ENCODE measurements around the gene CCDC195.

CCDC195 gene

DNA sequence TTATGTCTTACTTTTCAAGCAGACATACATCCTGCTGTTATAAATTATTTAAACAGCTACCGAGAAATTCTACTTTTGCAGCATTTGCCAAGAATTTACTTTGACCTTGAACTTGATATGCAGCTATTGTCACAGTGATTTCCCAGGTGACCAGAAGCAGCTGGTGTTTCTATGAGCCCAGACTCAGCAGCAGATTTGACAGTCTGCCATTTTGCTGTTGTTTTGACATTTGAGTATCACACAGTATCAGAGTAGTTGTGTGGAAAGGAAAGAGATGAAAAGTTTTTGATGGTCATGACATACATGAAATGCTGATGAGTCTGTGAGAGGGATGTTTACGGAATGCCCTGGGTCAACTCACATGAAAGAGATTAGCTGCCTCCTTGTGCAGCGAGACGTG lies 6.6 kb upstream of the CCDC195 start:
- H3K4me3 Mint-ChIP-seq: no peak overlapping the region
- no peaks in the 10 kb centered on the region for H3K36me3 Mint-ChIP-seq (ENCODE audit: low read depth)
- no peak overlapping the region for H3K27ac Mint-ChIP-seq
- peaks cover 14% of the 10 kb centered on the region for H3K9me3 Mint-ChIP-seq
- no peaks in the 10 kb centered on the region for H3K27me3 Mint-ChIP-seq
- intact Hi-C loops (cut with micrococcal nuclease): no loop called here
- H3K4me1 Mint-ChIP-seq (ENCODE audit: low read depth): no peaks in the 10 kb centered on the region

DNA sequence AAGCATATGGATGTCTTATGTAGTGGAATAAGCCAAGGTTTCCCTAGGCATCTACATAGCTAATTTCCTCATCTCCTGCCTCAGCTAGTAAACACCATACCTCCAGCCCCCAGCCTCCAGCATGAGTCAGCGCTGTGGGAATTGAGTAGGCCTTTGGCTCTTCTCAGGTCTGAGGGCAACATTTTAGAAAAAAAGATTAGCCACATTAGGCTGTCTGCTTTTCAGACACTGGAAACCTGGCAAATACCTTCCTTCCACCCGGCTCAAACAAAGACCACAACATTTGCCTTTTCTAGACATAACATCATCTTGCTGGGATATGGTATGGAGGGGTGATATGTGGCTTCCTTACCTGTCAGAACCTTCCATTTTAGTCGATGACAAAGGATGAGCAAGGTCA lies 6.1 kb upstream of the CCDC195 start:
- Mint-ChIP-seq H3K27me3 (no peaks in the 10 kb centered on the region), H3K4me1 (ENCODE audit: low read depth) (no peaks in the 10 kb centered on the region), H3K9me3 (peaks cover 9% of the 10 kb centered on the region), H3K36me3 (ENCODE audit: low read depth) (no peaks in the 10 kb centered on the region), H3K27ac (no peak overlapping the region), H3K4me3 (no peak overlapping the region)
- intact Hi-C loops (cut with micrococcal nuclease): no loop called here

DNA sequence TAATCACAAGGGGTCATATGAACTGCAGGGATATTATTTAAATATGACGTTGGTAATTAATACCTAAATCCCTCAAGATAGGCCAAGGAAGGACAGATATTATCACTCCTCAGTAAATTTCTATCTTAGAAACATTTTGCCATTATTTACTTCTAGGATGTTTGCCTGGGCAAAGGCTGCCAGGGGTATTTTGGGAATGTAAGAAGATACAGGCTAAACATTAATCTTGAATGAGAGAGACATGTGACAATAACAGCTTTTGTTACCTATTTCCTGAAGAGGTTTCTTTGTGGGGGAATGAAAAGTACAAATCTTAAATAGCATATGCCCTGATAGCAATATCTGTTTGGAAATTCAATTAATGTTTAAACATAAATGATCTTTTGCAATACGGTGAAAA lies 756 bp upstream of the CCDC195 start:
- intact Hi-C loops (cut with micrococcal nuclease): no loop called here
- Mint-ChIP-seq H3K9me3 (no peaks in the 10 kb centered on the region), H3K4me3 (no peak overlapping the region), H3K27me3 (no peaks in the 10 kb centered on the region), H3K36me3 (ENCODE audit: low read depth) (no peaks in the 10 kb centered on the region), H3K4me1 (ENCODE audit: low read depth) (no peaks in the 10 kb centered on the region), H3K27ac (no peak overlapping the region)

DNA sequence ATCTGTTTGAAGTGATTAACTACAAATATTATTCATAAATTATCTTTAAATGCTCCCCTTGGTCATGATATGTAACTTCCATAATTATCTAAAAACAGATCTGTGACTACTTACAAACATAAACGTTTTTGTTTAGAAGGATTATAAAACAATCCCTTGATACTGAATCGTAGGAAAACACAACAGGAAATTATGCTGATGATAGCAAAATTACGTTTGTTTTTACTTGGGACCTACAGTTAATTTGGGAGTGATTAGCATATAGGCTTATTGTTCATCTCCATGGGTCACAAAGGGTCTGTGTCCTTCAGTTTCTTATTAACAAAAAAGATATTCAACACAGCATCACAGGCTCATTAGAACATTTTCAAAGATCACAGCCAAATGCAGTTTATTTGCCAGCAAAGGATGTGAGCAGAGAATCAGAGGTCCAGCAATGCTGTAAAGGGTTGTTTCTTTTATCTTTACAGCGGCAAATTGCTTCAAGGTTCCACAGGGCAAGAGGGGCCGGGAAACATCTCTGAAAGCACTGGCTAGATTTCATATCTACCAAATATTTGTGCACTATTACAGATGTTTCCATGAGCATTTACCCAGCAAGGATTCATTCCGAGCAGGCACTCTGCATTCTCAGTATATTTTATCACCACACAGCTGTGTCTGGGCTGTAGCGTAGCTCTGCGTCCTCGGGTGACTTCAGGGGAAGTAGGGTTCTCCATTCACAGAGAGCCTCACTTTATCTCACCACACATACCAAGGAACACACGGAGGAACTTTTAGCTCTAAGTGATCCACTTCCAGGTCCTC lies 4.1 kb downstream of the CCDC195 start:
- intact Hi-C loops (cut with micrococcal nuclease): no loop called here
- no peak overlapping the region for H3K27ac Mint-ChIP-seq
- H3K9me3 Mint-ChIP-seq: no peaks in the 10 kb centered on the region
- H3K27me3 Mint-ChIP-seq: no peaks in the 10 kb centered on the region
- H3K4me1 Mint-ChIP-seq (ENCODE audit: low read depth): no peaks in the 10 kb centered on the region
- H3K36me3 Mint-ChIP-seq (ENCODE audit: low read depth): no peaks in the 10 kb centered on the region
- no peak overlapping the region for H3K4me3 Mint-ChIP-seq

DNA sequence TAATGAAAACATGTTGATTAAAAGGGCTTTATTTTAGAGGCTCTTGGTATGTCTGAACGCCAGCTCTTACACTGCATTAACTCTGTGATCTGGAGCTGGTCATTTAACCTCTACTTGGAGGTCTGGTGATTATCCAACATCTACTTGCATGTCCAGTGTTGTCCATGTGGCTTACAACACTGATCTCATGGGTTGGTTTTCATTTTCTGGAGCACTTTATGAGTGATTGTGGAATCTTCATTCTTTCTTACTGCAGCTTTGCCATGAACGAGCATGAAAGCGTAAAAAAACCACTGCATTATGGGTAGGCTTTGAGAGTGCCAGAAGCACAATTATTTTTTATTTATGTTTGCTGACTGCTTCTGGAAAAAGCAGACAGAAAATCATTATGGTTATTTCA lies 4.8 kb downstream of the CCDC195 start:
- Mint-ChIP-seq H3K27me3 (no peaks in the 10 kb centered on the region), H3K4me3 (no peak overlapping the region), H3K36me3 (ENCODE audit: low read depth) (no peaks in the 10 kb centered on the region), H3K4me1 (ENCODE audit: low read depth) (no peaks in the 10 kb centered on the region), H3K27ac (no peak overlapping the region), H3K9me3 (no peaks in the 10 kb centered on the region)
- intact Hi-C loops (cut with micrococcal nuclease): no loop called here

DNA sequence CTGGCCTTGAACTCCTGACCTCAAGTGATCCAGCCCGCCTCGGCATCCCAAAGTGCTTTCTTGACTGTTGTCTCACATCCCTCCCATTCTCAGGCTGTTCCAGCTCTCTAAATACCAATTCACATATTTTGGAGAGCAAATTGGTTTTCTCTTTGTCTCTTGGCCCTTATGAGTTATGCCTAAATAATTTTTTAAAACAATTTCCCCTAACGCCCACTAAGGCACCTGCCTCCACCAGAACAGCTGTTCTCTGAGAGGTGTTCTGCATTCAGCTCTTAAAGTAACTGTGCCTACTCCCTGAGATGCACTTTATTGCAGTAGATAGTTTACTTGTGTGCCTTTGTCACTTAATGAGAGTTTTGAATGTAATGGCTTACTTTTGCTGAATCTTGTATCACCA lies 6.9 kb downstream of the CCDC195 start:
- H3K27ac Mint-ChIP-seq: no peak overlapping the region
- intact Hi-C loops (cut with micrococcal nuclease): no loop called here
- H3K4me1 Mint-ChIP-seq (ENCODE audit: low read depth): no peaks in the 10 kb centered on the region
- no peaks in the 10 kb centered on the region for H3K36me3 Mint-ChIP-seq (ENCODE audit: low read depth)
- H3K4me3 Mint-ChIP-seq: no peak overlapping the region
- no peaks in the 10 kb centered on the region for H3K9me3 Mint-ChIP-seq
- no peaks in the 10 kb centered on the region for H3K27me3 Mint-ChIP-seq

DNA sequence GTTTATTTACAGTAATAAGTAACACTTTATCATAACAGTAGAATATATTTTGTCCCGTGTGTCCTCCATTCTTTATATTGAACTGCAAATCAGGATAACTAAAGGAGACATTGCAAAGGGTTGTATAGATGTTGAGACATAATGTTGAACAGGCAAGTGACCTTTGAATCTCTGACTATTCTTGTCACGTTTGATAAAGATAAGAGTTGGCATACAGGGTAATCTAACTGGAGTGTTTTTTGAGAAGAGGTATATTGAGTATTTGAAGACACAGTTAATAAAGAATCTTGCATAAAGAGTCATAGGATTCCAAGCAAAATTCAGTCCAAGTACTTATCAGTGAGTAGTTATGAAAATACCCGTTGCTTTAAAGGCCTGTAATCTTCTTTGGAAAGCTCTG lies 21.7 kb downstream of the CCDC195 start:
- no peaks in the 10 kb centered on the region for H3K36me3 Mint-ChIP-seq (ENCODE audit: low read depth)
- intact Hi-C loops (cut with micrococcal nuclease): no loop called here
- H3K9me3 Mint-ChIP-seq: peaks cover 2% of the 10 kb centered on the region
- H3K4me1 Mint-ChIP-seq (ENCODE audit: low read depth): peaks cover 6% of the 10 kb centered on the region
- no peaks in the 10 kb centered on the region for H3K27me3 Mint-ChIP-seq
- H3K4me3 Mint-ChIP-seq: no peak overlapping the region
- H3K27ac Mint-ChIP-seq: no peak overlapping the region

DNA sequence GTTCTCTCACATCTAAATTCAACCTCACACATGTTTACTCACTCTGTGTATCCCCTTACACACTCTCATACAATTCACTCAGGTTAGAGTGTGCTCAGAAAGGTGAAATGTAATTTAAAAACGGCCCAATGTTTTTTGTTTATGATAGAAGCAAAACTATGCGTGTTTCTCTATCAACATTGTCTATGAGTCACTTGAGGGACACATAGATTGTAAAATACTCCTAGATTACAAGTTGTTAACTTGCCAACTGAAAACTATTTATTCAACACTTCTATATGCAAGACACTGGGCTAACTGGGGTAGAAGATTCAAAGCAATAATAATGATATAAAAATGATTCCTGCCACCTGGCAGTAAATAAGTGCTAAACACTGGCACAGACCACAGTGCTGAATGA lies 24.6 kb downstream of the CCDC195 start:
- no peaks in the 10 kb centered on the region for H3K27me3 Mint-ChIP-seq
- intact Hi-C loops (cut with micrococcal nuclease): no loop called here
- no peaks in the 10 kb centered on the region for H3K36me3 Mint-ChIP-seq (ENCODE audit: low read depth)
- H3K27ac Mint-ChIP-seq: no peak overlapping the region
- no peaks in the 10 kb centered on the region for H3K4me1 Mint-ChIP-seq (ENCODE audit: low read depth)
- no peaks in the 10 kb centered on the region for H3K9me3 Mint-ChIP-seq
- H3K4me3 Mint-ChIP-seq: no peak overlapping the region

DNA sequence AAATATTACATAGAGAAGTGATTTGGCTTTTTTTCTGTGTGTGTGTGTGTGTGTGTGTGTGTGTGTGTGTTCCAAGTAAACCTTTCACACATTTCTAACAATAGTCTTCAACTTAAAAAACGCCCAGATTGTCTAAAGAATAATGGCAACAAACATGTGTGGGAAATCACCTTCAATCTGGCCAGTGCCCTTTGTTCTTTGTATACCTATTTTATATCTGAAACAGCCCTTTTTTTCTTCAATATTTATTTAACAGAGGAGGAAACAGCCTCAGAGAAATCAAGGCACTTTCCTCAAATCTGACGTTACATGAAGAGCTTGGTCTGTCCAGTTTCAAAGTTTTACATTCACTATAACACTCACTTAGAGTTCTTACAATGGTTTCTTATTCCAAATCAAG lies 25.3 kb downstream of the CCDC195 start:
- Mint-ChIP-seq H3K36me3 (ENCODE audit: low read depth) (no peaks in the 10 kb centered on the region), H3K27me3 (no peaks in the 10 kb centered on the region), H3K4me1 (ENCODE audit: low read depth) (no peaks in the 10 kb centered on the region), H3K9me3 (no peaks in the 10 kb centered on the region), H3K27ac (no peak overlapping the region), H3K4me3 (no peak overlapping the region)
- intact Hi-C loops (cut with micrococcal nuclease): no loop called here

DNA sequence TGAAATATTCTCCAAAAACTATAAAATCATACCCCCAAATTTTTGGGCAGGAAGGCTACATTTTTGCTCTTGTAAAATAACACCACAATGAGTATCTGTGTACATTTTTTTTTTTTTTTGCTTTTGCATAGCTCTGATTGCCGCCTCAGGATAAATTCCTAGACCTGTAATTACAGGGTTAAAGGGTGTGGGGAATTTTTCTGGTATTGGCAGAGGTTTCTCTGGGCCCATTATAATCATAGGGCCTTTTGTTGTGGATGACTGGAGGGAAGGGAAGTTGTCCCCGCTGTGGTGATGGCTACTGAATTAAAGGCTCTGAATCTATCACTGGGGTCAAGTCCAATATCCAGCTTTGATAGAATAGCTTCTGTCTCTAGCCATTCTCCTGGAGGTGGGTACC lies 26.6 kb downstream of the CCDC195 start:
- Mint-ChIP-seq H3K27me3 (no peaks in the 10 kb centered on the region), H3K27ac (no peak overlapping the region), H3K36me3 (ENCODE audit: low read depth) (no peaks in the 10 kb centered on the region), H3K9me3 (no peaks in the 10 kb centered on the region), H3K4me3 (no peak overlapping the region), H3K4me1 (ENCODE audit: low read depth) (no peaks in the 10 kb centered on the region)
- intact Hi-C loops (cut with micrococcal nuclease): no loop called here

DNA sequence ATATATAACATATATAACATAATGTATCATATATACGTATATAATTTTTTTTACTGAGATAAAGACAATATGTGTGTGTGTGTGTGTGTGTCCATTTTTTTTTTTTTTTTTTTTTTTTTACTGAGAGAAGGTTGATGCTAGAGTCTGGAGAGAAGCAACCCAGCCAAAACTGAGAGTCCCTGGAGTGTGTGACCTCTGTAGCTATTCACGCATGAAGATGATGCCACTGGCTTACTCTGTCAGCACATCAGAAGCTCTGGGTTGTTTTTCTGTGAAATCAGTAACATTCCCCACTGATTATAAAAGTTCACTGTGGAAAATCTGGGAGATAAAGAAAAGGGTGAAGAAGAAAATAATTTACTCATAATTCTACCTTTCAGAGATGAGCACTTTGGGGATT lies 27.2 kb downstream of the CCDC195 start:
- intact Hi-C loops (cut with micrococcal nuclease): no loop called here
- H3K9me3 Mint-ChIP-seq: no peaks in the 10 kb centered on the region
- no peak overlapping the region for H3K27ac Mint-ChIP-seq
- H3K27me3 Mint-ChIP-seq: no peaks in the 10 kb centered on the region
- no peak overlapping the region for H3K4me3 Mint-ChIP-seq
- no peaks in the 10 kb centered on the region for H3K36me3 Mint-ChIP-seq (ENCODE audit: low read depth)
- no peaks in the 10 kb centered on the region for H3K4me1 Mint-ChIP-seq (ENCODE audit: low read depth)

DNA sequence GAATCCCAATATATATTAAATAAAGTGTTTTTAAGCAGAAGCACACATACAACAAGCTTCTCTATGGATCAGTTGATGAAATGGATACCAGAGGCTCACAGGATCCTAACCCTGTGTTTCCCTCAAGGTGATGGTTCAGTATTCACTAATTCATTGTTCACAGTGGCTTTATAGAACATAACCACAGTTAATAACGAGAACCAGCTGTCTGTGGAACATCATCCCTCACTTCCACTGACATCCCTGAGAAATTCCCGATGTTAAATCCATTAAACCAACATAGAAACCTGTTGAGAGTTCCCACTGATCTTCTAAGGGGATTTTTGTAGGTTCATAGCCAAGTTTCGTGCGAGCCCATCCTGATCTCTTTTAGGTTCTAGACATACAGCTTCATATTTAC lies 29.0 kb downstream of the CCDC195 start:
- intact Hi-C loops (cut with micrococcal nuclease): no loop called here
- no peak overlapping the region for H3K27ac Mint-ChIP-seq
- H3K4me3 Mint-ChIP-seq: no peak overlapping the region
- H3K27me3 Mint-ChIP-seq: no peaks in the 10 kb centered on the region
- no peaks in the 10 kb centered on the region for H3K36me3 Mint-ChIP-seq (ENCODE audit: low read depth)
- H3K4me1 Mint-ChIP-seq (ENCODE audit: low read depth): no peaks in the 10 kb centered on the region
- no peaks in the 10 kb centered on the region for H3K9me3 Mint-ChIP-seq

DNA sequence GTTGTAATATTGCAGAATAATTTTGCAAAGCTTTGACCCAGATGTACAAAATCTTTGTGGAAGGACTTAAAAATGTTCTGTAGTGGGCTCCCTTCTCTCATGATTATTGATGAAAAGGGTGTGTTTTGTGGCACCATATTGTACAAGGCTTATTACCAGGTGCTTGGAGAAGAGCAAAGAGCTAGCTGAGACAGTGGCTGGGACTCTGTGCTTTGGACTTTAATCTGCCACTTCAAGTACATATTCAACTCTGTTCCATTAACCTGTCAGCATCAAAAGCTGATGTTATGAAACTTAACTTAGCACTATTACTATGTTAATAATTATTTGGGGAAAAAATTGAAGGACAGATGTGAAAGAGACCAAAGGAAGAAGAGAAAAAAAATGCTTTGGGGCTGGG lies 31.0 kb downstream of the CCDC195 start:
- Mint-ChIP-seq H3K36me3 (ENCODE audit: low read depth) (no peaks in the 10 kb centered on the region), H3K9me3 (no peaks in the 10 kb centered on the region), H3K27me3 (no peaks in the 10 kb centered on the region), H3K27ac (no peak overlapping the region), H3K4me1 (ENCODE audit: low read depth) (no peaks in the 10 kb centered on the region), H3K4me3 (no peak overlapping the region)
- intact Hi-C loops (cut with micrococcal nuclease): no loop called here

DNA sequence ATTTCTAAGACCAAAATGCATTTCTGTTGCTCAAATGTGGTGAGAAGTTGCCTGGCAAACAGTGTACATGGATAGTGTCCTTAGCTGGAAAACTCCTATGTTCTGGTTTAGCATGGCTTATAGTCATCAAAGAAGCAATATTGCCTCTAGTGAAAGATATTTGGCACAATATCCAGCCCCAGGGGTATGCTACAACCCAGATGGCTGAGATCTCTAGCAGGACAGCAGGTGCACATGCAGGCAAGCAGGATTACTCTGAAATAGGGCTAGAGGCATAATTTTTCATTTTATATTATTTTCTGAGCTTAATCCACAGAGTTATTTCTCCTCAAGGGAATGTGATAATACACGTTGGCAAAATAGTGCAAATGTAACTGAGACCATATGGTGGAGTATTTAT lies 34.0 kb downstream of the CCDC195 start:
- no peaks in the 10 kb centered on the region for H3K36me3 Mint-ChIP-seq (ENCODE audit: low read depth)
- intact Hi-C loops (cut with micrococcal nuclease): no loop called here

DNA sequence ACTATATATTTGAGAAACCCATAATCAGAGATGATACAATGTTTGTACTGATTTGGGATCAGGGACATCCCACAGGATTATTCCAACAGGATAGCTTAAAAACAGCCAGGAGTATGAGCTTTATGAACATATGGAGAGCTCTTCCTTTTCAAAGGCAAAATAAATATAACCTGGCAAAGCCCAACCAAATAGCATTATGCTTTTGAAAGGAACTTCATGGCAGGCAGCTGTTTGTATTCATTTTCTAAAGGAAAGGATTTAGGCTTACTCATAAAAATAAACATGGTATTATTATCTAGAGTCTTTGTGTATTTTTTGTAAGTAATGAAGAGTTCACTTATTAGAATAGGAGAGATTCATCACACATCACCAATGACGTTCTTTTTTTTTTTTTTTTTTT lies 44.4 kb downstream of the CCDC195 start:
- Mint-ChIP-seq H3K36me3 (ENCODE audit: low read depth) (no peaks in the 10 kb centered on the region), H3K27ac (no peak overlapping the region), H3K9me3 (no peaks in the 10 kb centered on the region), H3K27me3 (no peaks in the 10 kb centered on the region), H3K4me1 (ENCODE audit: low read depth) (no peaks in the 10 kb centered on the region), H3K4me3 (no peak overlapping the region)
- intact Hi-C loops (cut with micrococcal nuclease): no loop called here

More for the DNA sequence above, 34.0 kb downstream of the CCDC195 start:
- Mint-ChIP-seq H3K27me3 (no peaks in the 10 kb centered on the region), H3K4me3 (no peak overlapping the region), H3K9me3 (no peaks in the 10 kb centered on the region), H3K27ac (no peak overlapping the region), H3K4me1 (ENCODE audit: low read depth) (no peaks in the 10 kb centered on the region)
